Activated B cell treated with CpG ODN at 0.5 μM for 24 hours (primary cell): ENCODE data around the gene LRATD1. TPM values are rescaled to one million over a fixed set of nuclear protein-coding genes. Genes with fewer than 3 reads are reported as not detected.

Experiments
- ATAC-seq: fragments of 200-7000 bp; cut with Tn5 transposase; one replicate; pipeline ENCODE4 v1.10.0; 2021; ENCODE audit warnings: low read depth, mild to moderate bottlenecking, moderate library complexity
- CTCF ChIA-PET: fragments of 350-600 bp; sonication (Branson Sonifier 250); formaldehyde crosslinking; loops from one replicate; lab custom pipeline; 2021; ENCODE audit warnings: antibody characterized with exemption; lab: Charles Lee
- POLR2A ChIA-PET: fragments of 350-600 bp; sonication (Branson Sonifier 250); formaldehyde crosslinking; loops from one replicate; lab custom pipeline; 2021; ENCODE audit warnings: antibody characterized with exemption; lab: Charles Lee
- DNase-seq: peaks from one replicate; pipeline ENCODE4 v3.0.0; 2022
- H3K27ac Mint-ChIP-seq: one replicate; pipeline ENCODE4 v1.8.0; 2020; ENCODE audit warnings: mixed read lengths
- H3K27me3 Mint-ChIP-seq: one replicate; pipeline ENCODE4 v1.8.0; 2021; ENCODE audit warnings: mixed read lengths
- H3K36me3 Mint-ChIP-seq: one replicate; pipeline ENCODE4 v1.8.0; 2021; ENCODE audit warnings: low read depth, mixed read lengths
- H3K4me1 Mint-ChIP-seq: one replicate; pipeline ENCODE4 v1.8.0; 2021; ENCODE audit warnings: mixed read lengths
- H3K4me3 Mint-ChIP-seq: one replicate; pipeline ENCODE4 v1.8.0; 2020; ENCODE audit warnings: mild to moderate bottlenecking, mixed read lengths
- H3K9me3 Mint-ChIP-seq: one replicate; pipeline ENCODE4 v1.8.0; 2020; ENCODE audit warnings: mixed read lengths
- intact Hi-C: fragments of 100-400 bp; cut with micrococcal nuclease; formaldehyde crosslinking; loops from one replicate; pipeline ENCODE4 v1.15.1; 2024
- total RNA-seq: library from RNA; stranded (reverse); gene quantifications from 2 replicates; pipeline ENCODE4 v1.2.3, GENCODE V29; 2022
- TF ChIP-seq, protein P1 (sequence below): fragments of 200-600 bp; IDR thresholded peaks from one replicate; pipeline ENCODE4 v1.8.0; 2022; ENCODE audit warnings: antibody characterized with exemption, mild to moderate bottlenecking

LRATD1 gene
- total RNA-seq, 1 donor from 2014 or later: not detected

DNA sequence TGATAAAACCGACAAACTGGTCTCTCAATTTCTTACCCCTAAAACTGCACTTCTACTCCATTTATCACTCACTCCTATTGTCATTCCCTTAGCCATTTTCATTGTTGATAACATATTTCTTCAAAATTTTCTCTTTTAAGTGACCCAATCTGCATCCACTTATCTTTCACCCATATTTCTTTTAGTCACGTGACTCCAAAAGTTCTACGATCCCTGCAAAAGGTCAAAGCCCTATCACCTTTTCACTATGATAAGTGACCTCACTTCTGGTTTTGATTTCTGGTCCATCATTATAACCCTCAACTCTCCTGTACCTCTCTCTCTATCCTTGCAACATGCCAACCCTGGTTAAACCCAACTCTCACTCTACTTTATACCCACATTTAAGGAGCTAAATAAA lies 49.1 kb downstream of the LRATD1 start:
- POLR2A ChIA-PET: no interaction called here
- ATAC-seq: no peak
- Mint-ChIP-seq H3K4me3 (no peak overlapping the region), H3K9me3 (peaks cover 2% of the 10 kb centered on the region), H3K27me3 (no peaks in the 10 kb centered on the region), H3K4me1 (no peaks in the 10 kb centered on the region), H3K36me3 (no peaks in the 10 kb centered on the region), H3K27ac (no peak overlapping the region)
- intact Hi-C loops: no loop called here
- TF ChIP-seq, protein P1, sequence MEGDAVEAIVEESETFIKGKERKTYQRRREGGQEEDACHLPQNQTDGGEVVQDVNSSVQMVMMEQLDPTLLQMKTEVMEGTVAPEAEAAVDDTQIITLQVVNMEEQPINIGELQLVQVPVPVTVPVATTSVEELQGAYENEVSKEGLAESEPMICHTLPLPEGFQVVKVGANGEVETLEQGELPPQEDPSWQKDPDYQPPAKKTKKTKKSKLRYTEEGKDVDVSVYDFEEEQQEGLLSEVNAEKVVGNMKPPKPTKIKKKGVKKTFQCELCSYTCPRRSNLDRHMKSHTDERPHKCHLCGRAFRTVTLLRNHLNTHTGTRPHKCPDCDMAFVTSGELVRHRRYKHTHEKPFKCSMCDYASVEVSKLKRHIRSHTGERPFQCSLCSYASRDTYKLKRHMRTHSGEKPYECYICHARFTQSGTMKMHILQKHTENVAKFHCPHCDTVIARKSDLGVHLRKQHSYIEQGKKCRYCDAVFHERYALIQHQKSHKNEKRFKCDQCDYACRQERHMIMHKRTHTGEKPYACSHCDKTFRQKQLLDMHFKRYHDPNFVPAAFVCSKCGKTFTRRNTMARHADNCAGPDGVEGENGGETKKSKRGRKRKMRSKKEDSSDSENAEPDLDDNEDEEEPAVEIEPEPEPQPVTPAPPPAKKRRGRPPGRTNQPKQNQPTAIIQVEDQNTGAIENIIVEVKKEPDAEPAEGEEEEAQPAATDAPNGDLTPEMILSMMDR: no peak
- no peak for DNase-seq
- CTCF ChIA-PET: no interaction called here
